IMR-90 (cell line): ENCODE results near the gene APOBEC3B. TPM values are rescaled to one million over a fixed set of nuclear protein-coding genes. Genes with fewer than 3 reads are reported as not detected.

Experiments
- ATAC-seq: fragments of 200-7000 bp; cut with Tn5 transposase; 2 replicates; pipeline ENCODE4 v1.9.1; 2020; ENCODE audit warnings: low read depth, mild to moderate bottlenecking, moderate library complexity
- BruUV-seq: library from RNA; stranded (reverse); fragments of 400-500 nt; replicated peaks from 2 replicates; lab custom pipeline; 2021; lab: Mats Ljungman, UMichigan
- CTCF ChIA-PET: fragments of 300-600 bp; formaldehyde crosslinking; extraction: SDS; loops from one replicate; lab custom pipeline; 2021; ENCODE audit warnings: antibody characterized with exemption; lab: Yijun Ruan, JAX
- POLR2A ChIA-PET: fragments of 300-600 bp; sonication (Branson Sonifier 250); formaldehyde crosslinking; loops from one replicate; lab custom pipeline; 2022; ENCODE audit warnings: antibody characterized with exemption; ENCODE audit not compliant: unreplicated experiment; lab: Charles Lee
- DNase-seq: peaks from one replicate; pipeline ENCODE4 v3.0.0; 2013
- H2AFZ ChIP-seq: replicated peaks from 2 replicates; pipeline ENCODE3; 2013; ENCODE audit warnings: low read length, mild to moderate bottlenecking; ENCODE audit not compliant: poor library complexity
- H2AK5ac ChIP-seq: 2 replicates; pipeline ENCODE4 v1.6.1; 2013; ENCODE audit warnings: low read depth, low read length, inconsistent platforms
- H2AK9ac ChIP-seq: replicated peaks from 2 replicates; pipeline ENCODE3; 2013; ENCODE audit warnings: mild to moderate bottlenecking, low read depth, low read length, moderate library complexity; ENCODE audit not compliant: poor library complexity
- H2BK120ac ChIP-seq: 2 replicates; pipeline ENCODE4 v1.6.1; 2013; ENCODE audit warnings: low read depth, low read length, inconsistent platforms
- H2BK15ac ChIP-seq: 3 replicates; pipeline ENCODE4 v1.6.1; 2013; ENCODE audit warnings: low read depth, low read length, inconsistent platforms
- H2BK20ac ChIP-seq: 2 replicates; pipeline ENCODE4 v1.6.1; 2013; ENCODE audit warnings: low read depth, mild to moderate bottlenecking, inconsistent platforms, low read length, moderate library complexity
- H2BK5ac ChIP-seq: 2 replicates; pipeline ENCODE4 v1.6.1; 2013; ENCODE audit warnings: mild to moderate bottlenecking, low read depth, low read length, inconsistent platforms; ENCODE audit not compliant: poor library complexity, severe bottlenecking
- H3K14ac ChIP-seq: replicated peaks from 2 replicates; pipeline ENCODE4 v1.6.1; 2013; ENCODE audit warnings: low read depth, low read length, inconsistent platforms
- H3K18ac ChIP-seq: 2 replicates; pipeline ENCODE4 v1.6.1; 2013; ENCODE audit warnings: low read depth, low read length, control low read depth
- H3K23ac ChIP-seq: 2 replicates; pipeline ENCODE4 v1.6.1; 2013; ENCODE audit warnings: low read depth, low read length, inconsistent platforms
- H3K27ac ChIP-seq: 2 replicates; pipeline ENCODE4 v1.5.1; 2013; ENCODE audit warnings: mild to moderate bottlenecking, control low read depth, low read length; ENCODE audit not compliant: insufficient read depth
- H3K27me3 ChIP-seq: 2 replicates; pipeline ENCODE4 v1.6.1; 2013; ENCODE audit warnings: low read length; ENCODE audit not compliant: control insufficient read depth, insufficient read depth
- H3K36me3 ChIP-seq: 2 replicates; pipeline ENCODE4 v1.6.1; 2013; ENCODE audit warnings: low read length, mixed read lengths; ENCODE audit not compliant: control insufficient read depth, insufficient read depth
- H3K4ac ChIP-seq: 2 replicates; pipeline ENCODE4 v1.6.1; 2013; ENCODE audit warnings: low read depth, low read length, inconsistent platforms
- H3K4me1 ChIP-seq: 2 replicates; pipeline ENCODE4 v1.6.1; 2013; ENCODE audit warnings: low read length, mixed read lengths; ENCODE audit not compliant: control insufficient read depth, insufficient read depth
- H3K4me2 ChIP-seq: 2 replicates; pipeline ENCODE4 v1.6.1; 2013; ENCODE audit warnings: low read depth, mild to moderate bottlenecking, control low read depth, low read length, moderate library complexity
- H3K4me3 ChIP-seq: 2 replicates; pipeline ENCODE4 v1.5.1; 2013; ENCODE audit warnings: low read depth, mild to moderate bottlenecking, control low read depth, low read length, moderate library complexity; ENCODE audit not compliant: insufficient read depth
- H3K56ac ChIP-seq: 2 replicates; pipeline ENCODE4 v1.6.1; 2013; ENCODE audit warnings: low read length, inconsistent platforms; ENCODE audit not compliant: insufficient read depth; ENCODE audit errors: extremely low read depth
- H3K79me1 ChIP-seq, 2 experiments: 2 replicates each; pipeline ENCODE4 v1.6.1; 2013; ENCODE audit warnings: low read length in 2 of 2, inconsistent platforms in 1 of 2, low read depth in 1 of 2
- H3K9ac ChIP-seq: 2 replicates; pipeline ENCODE4 v1.6.1; 2013; ENCODE audit warnings: low read depth, low read length, control low read depth
- H3K9me1 ChIP-seq: 2 replicates; pipeline ENCODE4 v1.6.1; 2013; ENCODE audit warnings: low read length, inconsistent platforms; ENCODE audit not compliant: insufficient read depth
- H3K9me3 ChIP-seq: 2 replicates; pipeline ENCODE4 v1.6.1; 2013; ENCODE audit warnings: low read length; ENCODE audit not compliant: control insufficient read depth, insufficient read depth
- H4K20me1 ChIP-seq: 2 replicates; pipeline ENCODE4 v1.6.1; 2013; ENCODE audit warnings: low read length, inconsistent platforms; ENCODE audit not compliant: insufficient read depth
- H4K5ac ChIP-seq: 2 replicates; pipeline ENCODE4 v1.6.1; 2013; ENCODE audit warnings: mild to moderate bottlenecking, low read depth, low read length, control low read depth
- H4K8ac ChIP-seq, 2 experiments: 2 replicates each; pipeline ENCODE4 v1.6.1; 2013; ENCODE audit warnings: low read depth in 2 of 2, low read length in 2 of 2, control low read depth in 1 of 2, inconsistent platforms in 1 of 2
- H4K91ac ChIP-seq: 2 replicates; pipeline ENCODE4 v1.6.1; 2013; ENCODE audit warnings: low read depth, low read length, inconsistent platforms; ENCODE audit not compliant: insufficient read depth
- CHD1 ChIP-seq: IDR thresholded peaks from 2 replicates; pipeline ENCODE4 v1.6.1; 2012; ENCODE audit warnings: low read depth, low read length, improper control_type of control experiment
- MAZ ChIP-seq: IDR thresholded peaks from 2 replicates; pipeline ENCODE4 v1.6.1; 2012; ENCODE audit warnings: low read depth, mild to moderate bottlenecking, low read length, improper control_type of control experiment, moderate library complexity, borderline replicate concordance
- POLR2A ChIP-seq: IDR thresholded peaks from 2 replicates; pipeline ENCODE4 v1.6.1; 2012; ENCODE audit warnings: mild to moderate bottlenecking, low read depth, low read length
- RFX5 ChIP-seq: IDR thresholded peaks from 2 replicates; pipeline ENCODE4 v1.8.0; 2012; ENCODE audit warnings: low read depth, mild to moderate bottlenecking, low read length, moderate library complexity
- SMC3 ChIP-seq: fragments of 150-350 bp; IDR thresholded peaks from 2 replicates; pipeline ENCODE4 v1.6.1; 2016; ENCODE audit warnings: low read depth, mild to moderate bottlenecking, antibody characterized with exemption, low read length, moderate library complexity
- WGBS, 2 experiments: methylation state at CpG; one replicate each; pipeline versions ENCODE4 v1.1.5 to v1.1.7; 2013; ENCODE audit warnings: missing lambda C conversion rate in 2 of 2; ENCODE audit not compliant: insufficient read length in 1 of 2; ENCODE audit errors: extremely low coverage in 2 of 2; 5-methylcytosine and 5-hydroxymethylcytosine counted together
- dilution Hi-C: fragments of 300-500 bp; cut with HindIII; formaldehyde crosslinking; loops from one replicate; pipeline ENCODE4 v1.14.3; 2018; ENCODE audit warnings: low sequenced_read_pairs; ENCODE audit not compliant: unreplicated experiment
- in situ Hi-C: fragments of 300-500 bp; cut with MboI; formaldehyde crosslinking; loops from 3 replicates; pipeline ENCODE4 v1.14.3; 2019; ENCODE audit warnings: low sequenced_read_pairs, inconsistent platforms, mixed read lengths
- intact Hi-C: fragments of 100-400 bp; cut with micrococcal nuclease; formaldehyde crosslinking; loops from 2 replicates; pipeline ENCODE4 v1.10.0; 2022
- polyA plus RNA-seq, 3 experiments: library from polyadenylated mRNA; depleted of rRNA; stranded (reverse); fragments of >200 nt; gene quantifications; 2 replicates each; pipeline ENCODE4 v1.2.3, GENCODE V29; 2012; ENCODE audit warnings: low replicate concordance in 1 of 3
- total RNA-seq: library from RNA; depleted of rRNA; stranded (reverse); fragments of >200 nt; gene quantifications from 2 replicates; pipeline ENCODE4 v1.2.3, GENCODE V29; 2012
- TF ChIP-seq, protein P1 (sequence below): conservative IDR thresholded peaks from 2 replicates; pipeline ENCODE4 v1.5.1; 2012; ENCODE audit warnings: mild to moderate bottlenecking, low read depth, low read length, improper control_type of control experiment

Gene APOBEC3B
- total and polyA plus RNA-seq, 2 of the 4 experiments (the other 2 are of a cell fraction) = 17.6 to 34.2 TPM

DNA sequence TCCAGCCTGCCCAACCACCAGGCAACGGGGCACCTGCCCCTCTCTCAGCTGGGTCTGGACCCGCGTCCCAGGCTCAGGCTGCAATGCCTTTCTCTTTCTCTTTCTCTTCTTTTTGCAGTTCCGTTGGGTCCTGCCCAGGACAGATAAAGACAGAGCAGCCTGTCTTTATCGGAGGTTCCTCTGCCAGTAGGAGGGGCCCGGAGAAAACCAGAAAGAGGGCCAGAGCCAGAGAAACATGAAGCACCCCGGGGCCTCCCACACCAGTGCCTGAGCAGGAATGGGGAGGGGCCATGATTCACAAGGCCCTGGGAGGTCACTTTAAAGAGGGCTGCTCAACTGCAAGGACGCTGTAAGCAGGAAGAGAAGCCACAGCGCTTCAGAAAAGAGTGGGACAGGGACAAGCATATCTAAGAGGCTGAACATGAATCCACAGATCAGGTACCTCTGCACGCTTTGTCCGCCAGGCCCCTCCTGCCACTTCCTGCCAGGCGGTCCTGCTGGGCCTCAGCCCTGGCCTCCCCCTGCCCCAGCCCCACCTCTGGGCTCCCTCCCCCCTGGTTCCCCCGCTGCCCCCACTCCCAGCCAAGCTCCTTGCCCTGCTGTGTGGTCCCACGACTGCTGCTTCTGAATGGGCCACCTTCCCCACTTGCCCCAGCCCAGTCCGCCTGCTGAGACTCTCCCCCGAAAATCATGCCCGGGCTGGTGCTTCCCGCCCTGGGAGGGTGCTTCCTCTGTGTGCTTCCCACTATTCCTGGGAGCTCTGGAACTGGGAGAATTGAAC is 32.0 kb downstream of the APOBEC3B start, which contains the start of gene APOBEC3C:
Gene APOBEC3C (plus strand): TSS at position 316 of the 781 bp plus-strand sequence. CDS start 106 bp downstream, at position 422.
- intact Hi-C loops (no loop called here), dilution Hi-C loops (no loop called here)
- peaks cover 8% of the 10 kb centered on the region; the same call in 1 of the 2 replicates for H3K9me1 ChIP-seq

More for the DNA sequence above, 32.0 kb downstream of the APOBEC3B start, which contains the start of gene APOBEC3C:
- Histone ChIP-seq H2BK20ac (peak within 1 kb of the TSS; percentile 67; the same call in 1 of the 2 replicates), H3K18ac (peak within 1 kb of the TSS; percentile 48), H3K4me2 (peak within 1 kb of the TSS; percentile 62), H3K9ac (peak within 1 kb of the TSS; percentile 88), H2AFZ (peak within 1 kb of the TSS; percentile 91), H4K20me1 (no peaks in the 10 kb centered on the region), H4K5ac (peak within 1 kb of the TSS; percentile 62), H2AK5ac (peak within 1 kb of the TSS; percentile 96), H4K8ac (peak within 1 kb of the TSS; percentile 79 to 96; a peak in 3 of 4 replicates), H3K4me1 (peaks cover 5% of the 10 kb centered on the region), H2BK120ac (peak within 1 kb of the TSS; percentile 88), H3K4ac (peak within 1 kb of the TSS; percentile 96), H3K79me1 (peaks cover 8 to 34% of the 10 kb centered on the region in 2 experiments), H3K36me3 (peaks cover 7% of the 10 kb centered on the region; the same call in 1 of the 2 replicates), H2BK5ac (peak within 1 kb of the TSS; percentile 94), H3K4me3 (peak within 1 kb of the TSS; percentile 81), H3K14ac (peak within 1 kb of the TSS; percentile 99), H4K91ac (peak within 1 kb of the TSS; percentile 93), H3K9me3 (no peaks in the 10 kb centered on the region), H2AK9ac (peak within 1 kb of the TSS; percentile 91), H3K27ac (peak within 1 kb of the TSS; percentile 92), H3K56ac (peak within 1 kb of the TSS; percentile 82), H3K27me3 (no peaks in the 10 kb centered on the region), H3K23ac (peak within 1 kb of the TSS; percentile 97), H2BK15ac (peak within 1 kb of the TSS; percentile 94; the same call in 2 of the 3 replicates)
- BruUV-seq = no TSS peak
- WGBS, 2 experiments = 0% methylated on average over 2 of the region's 18 CpGs; no CpG with 5 or more reads in 1 of the 2 experiments
- ATAC-seq = peak; percentile 99
- DNase-seq = peak; percentile 90
- TF ChIP-seq, protein P1, sequence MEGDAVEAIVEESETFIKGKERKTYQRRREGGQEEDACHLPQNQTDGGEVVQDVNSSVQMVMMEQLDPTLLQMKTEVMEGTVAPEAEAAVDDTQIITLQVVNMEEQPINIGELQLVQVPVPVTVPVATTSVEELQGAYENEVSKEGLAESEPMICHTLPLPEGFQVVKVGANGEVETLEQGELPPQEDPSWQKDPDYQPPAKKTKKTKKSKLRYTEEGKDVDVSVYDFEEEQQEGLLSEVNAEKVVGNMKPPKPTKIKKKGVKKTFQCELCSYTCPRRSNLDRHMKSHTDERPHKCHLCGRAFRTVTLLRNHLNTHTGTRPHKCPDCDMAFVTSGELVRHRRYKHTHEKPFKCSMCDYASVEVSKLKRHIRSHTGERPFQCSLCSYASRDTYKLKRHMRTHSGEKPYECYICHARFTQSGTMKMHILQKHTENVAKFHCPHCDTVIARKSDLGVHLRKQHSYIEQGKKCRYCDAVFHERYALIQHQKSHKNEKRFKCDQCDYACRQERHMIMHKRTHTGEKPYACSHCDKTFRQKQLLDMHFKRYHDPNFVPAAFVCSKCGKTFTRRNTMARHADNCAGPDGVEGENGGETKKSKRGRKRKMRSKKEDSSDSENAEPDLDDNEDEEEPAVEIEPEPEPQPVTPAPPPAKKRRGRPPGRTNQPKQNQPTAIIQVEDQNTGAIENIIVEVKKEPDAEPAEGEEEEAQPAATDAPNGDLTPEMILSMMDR = peak; percentile 29; the same call in 1 of the 2 replicates
- no peak for TF ChIP-seq CHD1
- no peak for TF ChIP-seq RFX5
- no peak for TF ChIP-seq MAZ
- TF ChIP-seq SMC3 = peak; percentile 29; the same call in 1 of the 2 replicates
- TF ChIP-seq POLR2A = peak; percentile 65; the same call in 1 of the 2 replicates
- in situ Hi-C loops = loop anchor here (5.0 kb wide), 1 partner anchor 108 kb away; no protein-coding TSS in a partner anchor
- ChIA-PET CTCF (no interaction called here), POLR2A (no interaction called here)
